Measurements from ENCODE around the gene WFDC5.

Gene WFDC5

GRCh38 chr20:45136911-45137310 is 21.9 kb upstream of the WFDC5 start:
- Mint-ChIP-seq H3K9me3 (no peaks in the 10 kb centered on the region), H3K27ac (no peak overlapping the region), H3K36me3 (ENCODE audit: low read depth) (no peaks in the 10 kb centered on the region), H3K4me1 (ENCODE audit: low read depth) (no peaks in the 10 kb centered on the region), H3K27me3 (ENCODE audit: low read depth) (peaks cover 26% of the 10 kb centered on the region), H3K4me3 (no peak overlapping the region)
- no peak for DNase-seq (ENCODE audit: low spot score)

- H3K27me3 Mint-ChIP-seq (ENCODE audit: low read depth) = peaks cover 46% of the 10 kb centered on the region
- DNase-seq (ENCODE audit: low spot score) = no peak
- H3K9me3 Mint-ChIP-seq = no peaks in the 10 kb centered on the region
- H3K4me3 Mint-ChIP-seq = no peak overlapping the region
- H3K4me1 Mint-ChIP-seq (ENCODE audit: low read depth) = no peaks in the 10 kb centered on the region
- no peak overlapping the region for H3K27ac Mint-ChIP-seq
- no peaks in the 10 kb centered on the region for H3K36me3 Mint-ChIP-seq (ENCODE audit: low read depth)
Measured at GRCh38 chr20:45128099-45128498, 13.1 kb upstream of the WFDC5 start.

- Mint-ChIP-seq H3K27me3 (ENCODE audit: low read depth) (peaks cover 35% of the 10 kb centered on the region), H3K4me1 (ENCODE audit: low read depth) (no peaks in the 10 kb centered on the region), H3K36me3 (ENCODE audit: low read depth) (no peaks in the 10 kb centered on the region), H3K4me3 (no peak within 1 kb of the TSS), H3K27ac (no peak within 1 kb of the TSS), H3K9me3 (no peaks in the 10 kb centered on the region)
- DNase-seq (ENCODE audit: low spot score) = no peak
Measured at GRCh38 chr20:45124365-45124764, 9.4 kb upstream of the WFDC5 start, which contains the start of gene WFDC12. Gene WFDC12 (minus strand): TSS chr20:45124465. CDS start chr20:45124447, 18 bp downstream.

GRCh38 chr20:45121388-45121787 is 6.4 kb upstream of the WFDC5 start:
- Mint-ChIP-seq H3K4me1 (ENCODE audit: low read depth) (no peaks in the 10 kb centered on the region), H3K27ac (no peak overlapping the region), H3K4me3 (no peak overlapping the region), H3K27me3 (ENCODE audit: low read depth) (peaks cover 24% of the 10 kb centered on the region), H3K36me3 (ENCODE audit: low read depth) (no peaks in the 10 kb centered on the region), H3K9me3 (no peaks in the 10 kb centered on the region)
- no peak for DNase-seq (ENCODE audit: low spot score)

- no peaks in the 10 kb centered on the region for H3K9me3 Mint-ChIP-seq
- no peak overlapping the region for H3K27ac Mint-ChIP-seq
- DNase-seq (ENCODE audit: low spot score) = no peak
- H3K27me3 Mint-ChIP-seq (ENCODE audit: low read depth) = peaks cover 22% of the 10 kb centered on the region
- H3K4me1 Mint-ChIP-seq (ENCODE audit: low read depth) = no peaks in the 10 kb centered on the region
- H3K4me3 Mint-ChIP-seq = no peak overlapping the region
- no peaks in the 10 kb centered on the region for H3K36me3 Mint-ChIP-seq (ENCODE audit: low read depth)
Measured at GRCh38 chr20:45119556-45120266, 4.7 kb upstream of the WFDC5 start.

- DNase-seq (ENCODE audit: low spot score) = no peak
- no peaks in the 10 kb centered on the region for H3K9me3 Mint-ChIP-seq
- no peak overlapping the region for H3K4me3 Mint-ChIP-seq
- no peaks in the 10 kb centered on the region for H3K36me3 Mint-ChIP-seq (ENCODE audit: low read depth)
- H3K4me1 Mint-ChIP-seq (ENCODE audit: low read depth) = no peaks in the 10 kb centered on the region
- H3K27me3 Mint-ChIP-seq (ENCODE audit: low read depth) = peaks cover 18% of the 10 kb centered on the region
- H3K27ac Mint-ChIP-seq = no peak overlapping the region
Measured at GRCh38 chr20:45118028-45118427, 3.1 kb upstream of the WFDC5 start.

GRCh38 chr20:45117581-45117980 is 2.6 kb upstream of the WFDC5 start:
- H3K27me3 Mint-ChIP-seq (ENCODE audit: low read depth) = peaks cover 17% of the 10 kb centered on the region
- no peak for DNase-seq (ENCODE audit: low spot score)
- H3K36me3 Mint-ChIP-seq (ENCODE audit: low read depth) = no peaks in the 10 kb centered on the region
- H3K9me3 Mint-ChIP-seq = no peaks in the 10 kb centered on the region
- H3K27ac Mint-ChIP-seq = no peak overlapping the region
- no peak overlapping the region for H3K4me3 Mint-ChIP-seq
- no peaks in the 10 kb centered on the region for H3K4me1 Mint-ChIP-seq (ENCODE audit: low read depth)

- Mint-ChIP-seq H3K4me3 (no peak overlapping the region), H3K27me3 (ENCODE audit: low read depth) (peaks cover 14% of the 10 kb centered on the region), H3K27ac (no peak overlapping the region), H3K36me3 (ENCODE audit: low read depth) (no peaks in the 10 kb centered on the region), H3K4me1 (ENCODE audit: low read depth) (no peaks in the 10 kb centered on the region), H3K9me3 (no peaks in the 10 kb centered on the region)
- no peak for DNase-seq (ENCODE audit: low spot score)
Measured at GRCh38 chr20:45115829-45116228, 855 bp upstream of the WFDC5 start.

- H3K36me3 Mint-ChIP-seq (ENCODE audit: low read depth) = no peaks in the 10 kb centered on the region
- H3K9me3 Mint-ChIP-seq = no peaks in the 10 kb centered on the region
- DNase-seq (ENCODE audit: low spot score) = no peak
- H3K27ac Mint-ChIP-seq = no peak overlapping the region
- peaks cover 13% of the 10 kb centered on the region for H3K27me3 Mint-ChIP-seq (ENCODE audit: low read depth)
- no peak overlapping the region for H3K4me3 Mint-ChIP-seq
- no peaks in the 10 kb centered on the region for H3K4me1 Mint-ChIP-seq (ENCODE audit: low read depth)
Measured at GRCh38 chr20:45115386-45115774, 406 bp upstream of the WFDC5 start.

GRCh38 chr20:45113865-45114264 is 1.1 kb downstream of the WFDC5 start:
- peaks cover 7% of the 10 kb centered on the region for H3K27me3 Mint-ChIP-seq (ENCODE audit: low read depth)

GRCh38 chr20:45112754-45113153 is 2.2 kb downstream of the WFDC5 start:
- Mint-ChIP-seq H3K36me3 (ENCODE audit: low read depth) (no peaks in the 10 kb centered on the region), H3K27me3 (ENCODE audit: low read depth) (peaks cover 6% of the 10 kb centered on the region), H3K4me1 (ENCODE audit: low read depth) (no peaks in the 10 kb centered on the region), H3K9me3 (no peaks in the 10 kb centered on the region), H3K4me3 (no peak overlapping the region), H3K27ac (no peak overlapping the region)
- DNase-seq (ENCODE audit: low spot score) = no peak

More at GRCh38 chr20:45113865-45114264, 1.1 kb downstream of the WFDC5 start:
- DNase-seq (ENCODE audit: low spot score) = no peak
- Mint-ChIP-seq H3K36me3 (ENCODE audit: low read depth) (no peaks in the 10 kb centered on the region), H3K9me3 (no peaks in the 10 kb centered on the region), H3K4me3 (no peak overlapping the region), H3K4me1 (ENCODE audit: low read depth) (no peaks in the 10 kb centered on the region), H3K27ac (no peak overlapping the region)

- no peak overlapping the region for H3K4me3 Mint-ChIP-seq
- H3K27me3 Mint-ChIP-seq (ENCODE audit: low read depth) = peaks cover 4% of the 10 kb centered on the region
- H3K9me3 Mint-ChIP-seq = no peaks in the 10 kb centered on the region
- no peaks in the 10 kb centered on the region for H3K36me3 Mint-ChIP-seq (ENCODE audit: low read depth)
- H3K27ac Mint-ChIP-seq = no peak overlapping the region
- H3K4me1 Mint-ChIP-seq (ENCODE audit: low read depth) = no peaks in the 10 kb centered on the region
- DNase-seq (ENCODE audit: low spot score) = no peak
Measured at GRCh38 chr20:45111799-45112471, 3.0 kb downstream of the WFDC5 start.

- no peaks in the 10 kb centered on the region for H3K36me3 Mint-ChIP-seq (ENCODE audit: low read depth)
- peaks cover under 1% of the 10 kb centered on the region for H3K27me3 Mint-ChIP-seq (ENCODE audit: low read depth)
- H3K4me1 Mint-ChIP-seq (ENCODE audit: low read depth) = no peaks in the 10 kb centered on the region
- no peaks in the 10 kb centered on the region for H3K9me3 Mint-ChIP-seq
- no peak for DNase-seq (ENCODE audit: low spot score)
- H3K27ac Mint-ChIP-seq = no peak overlapping the region
- no peak overlapping the region for H3K4me3 Mint-ChIP-seq
Measured at GRCh38 chr20:45111285-45111684, 3.7 kb downstream of the WFDC5 start.

- no peak overlapping the region for H3K4me3 Mint-ChIP-seq
- no peaks in the 10 kb centered on the region for H3K9me3 Mint-ChIP-seq
- DNase-seq (ENCODE audit: low spot score) = no peak
- H3K36me3 Mint-ChIP-seq (ENCODE audit: low read depth) = no peaks in the 10 kb centered on the region
- no peaks in the 10 kb centered on the region for H3K4me1 Mint-ChIP-seq (ENCODE audit: low read depth)
- H3K27me3 Mint-ChIP-seq (ENCODE audit: low read depth) = no peaks in the 10 kb centered on the region
- no peak overlapping the region for H3K27ac Mint-ChIP-seq
Measured at GRCh38 chr20:45110301-45110700, 4.7 kb downstream of the WFDC5 start.
